ENCODE data around the gene TMEM52B. TPM values are rescaled to one million over a fixed set of nuclear protein-coding genes. Genes with fewer than 3 reads are reported as not detected.

Gene TMEM52B
- total and polyA plus RNA-seq, 4 donors: 0.83 to 2.3 (median 1.8) TPM

GRCh38 chr12:10205220-10205807, 26.5 kb downstream of the TMEM52B start:
- peaks cover 0 to 2% (median 0%) of the 10 kb centered on the region in 3 donors for H3K27me3 ChIP-seq (ENCODE audit: control insufficient read depth in 3 of 3, insufficient read depth in 3 of 3, low read length in 2 of 3)
- no peak overlapping the region for H3K9ac ChIP-seq (ENCODE audit: insufficient read depth in 1 of 2, low read length in 2 of 2)
- TF ChIP-seq, protein P1, sequence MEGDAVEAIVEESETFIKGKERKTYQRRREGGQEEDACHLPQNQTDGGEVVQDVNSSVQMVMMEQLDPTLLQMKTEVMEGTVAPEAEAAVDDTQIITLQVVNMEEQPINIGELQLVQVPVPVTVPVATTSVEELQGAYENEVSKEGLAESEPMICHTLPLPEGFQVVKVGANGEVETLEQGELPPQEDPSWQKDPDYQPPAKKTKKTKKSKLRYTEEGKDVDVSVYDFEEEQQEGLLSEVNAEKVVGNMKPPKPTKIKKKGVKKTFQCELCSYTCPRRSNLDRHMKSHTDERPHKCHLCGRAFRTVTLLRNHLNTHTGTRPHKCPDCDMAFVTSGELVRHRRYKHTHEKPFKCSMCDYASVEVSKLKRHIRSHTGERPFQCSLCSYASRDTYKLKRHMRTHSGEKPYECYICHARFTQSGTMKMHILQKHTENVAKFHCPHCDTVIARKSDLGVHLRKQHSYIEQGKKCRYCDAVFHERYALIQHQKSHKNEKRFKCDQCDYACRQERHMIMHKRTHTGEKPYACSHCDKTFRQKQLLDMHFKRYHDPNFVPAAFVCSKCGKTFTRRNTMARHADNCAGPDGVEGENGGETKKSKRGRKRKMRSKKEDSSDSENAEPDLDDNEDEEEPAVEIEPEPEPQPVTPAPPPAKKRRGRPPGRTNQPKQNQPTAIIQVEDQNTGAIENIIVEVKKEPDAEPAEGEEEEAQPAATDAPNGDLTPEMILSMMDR (IDR thresholded peaks at IDR 0.05; ENCODE audit: control extremely low read depth, extremely low read depth): no peak
- no peak overlapping the region for H3K4me3 ChIP-seq
- H3K27ac ChIP-seq (ENCODE audit: low read depth in 1 of 2, low read length in 1 of 2): no peak overlapping the region
- DNase-seq (no peak), ATAC-seq (ENCODE audit: insufficient read depth, low FRiP score) (no peak)
- no peaks in the 10 kb centered on the region for H3K9me3 ChIP-seq (ENCODE audit: control insufficient read depth in 4 of 4, insufficient read depth in 3 of 4, low read length in 3 of 4)
- no peaks in the 10 kb centered on the region for H3K4me1 ChIP-seq (ENCODE audit: control insufficient read depth in 5 of 5, insufficient read depth in 5 of 5, low read length in 5 of 5)
- 68 to 86% methylated on average over 3 of the region's 3 CpGs for whole genome bisulfite sequencing, 2 donors
- no peaks in the 10 kb centered on the region for H3K36me3 ChIP-seq (ENCODE audit: control insufficient read depth in 4 of 4, insufficient read depth in 4 of 4, low read length in 4 of 4)

- Histone ChIP-seq H3K27me3 (ENCODE audit: control insufficient read depth in 3 of 3, insufficient read depth in 3 of 3, low read length in 2 of 3) (peaks cover 0 to 2% (median 0%) of the 10 kb centered on the region in 3 donors), H3K9me3 (ENCODE audit: control insufficient read depth in 4 of 4, insufficient read depth in 3 of 4, low read length in 3 of 4) (no peaks in the 10 kb centered on the region), H3K4me3 (no peak overlapping the region), H3K9ac (ENCODE audit: insufficient read depth in 1 of 2, low read length in 2 of 2) (no peak overlapping the region), H3K27ac (ENCODE audit: low read depth in 1 of 2, low read length in 1 of 2) (no peak overlapping the region), H3K36me3 (ENCODE audit: control insufficient read depth in 4 of 4, insufficient read depth in 4 of 4, low read length in 4 of 4) (no peaks in the 10 kb centered on the region), H3K4me1 (ENCODE audit: control insufficient read depth in 5 of 5, insufficient read depth in 5 of 5, low read length in 5 of 5) (no peaks in the 10 kb centered on the region)
- WGBS, 2 donors: 26 to 31% methylated on average over 2 of the region's 2 CpGs
- no peak for DNase-seq
- no peak for ATAC-seq (ENCODE audit: insufficient read depth, low FRiP score)
- TF ChIP-seq, protein P1 (IDR thresholded peaks at IDR 0.05; ENCODE audit: control extremely low read depth, extremely low read depth): no peak
Measured at GRCh38 chr12:10207136-10207535, 28.3 kb downstream of the TMEM52B start.

GRCh38 chr12:10210225-10210624, 31.4 kb downstream of the TMEM52B start:
- 95 to 97% methylated on average over 15 of the region's 15 CpGs for WGBS, 2 donors
- DNase-seq (no peak), ATAC-seq (ENCODE audit: insufficient read depth, low FRiP score) (no peak)
- no peak overlapping the region for H3K4me3 ChIP-seq
- TF ChIP-seq, protein P1 (IDR thresholded peaks at IDR 0.05; ENCODE audit: control extremely low read depth, extremely low read depth): no peak
- no peaks in the 10 kb centered on the region for H3K36me3 ChIP-seq (ENCODE audit: control insufficient read depth in 4 of 4, insufficient read depth in 4 of 4, low read length in 4 of 4)
- no peak overlapping the region for H3K9ac ChIP-seq (ENCODE audit: insufficient read depth in 1 of 2, low read length in 2 of 2)
- H3K27me3 ChIP-seq (ENCODE audit: control insufficient read depth in 3 of 3, insufficient read depth in 3 of 3, low read length in 2 of 3): no peaks in the 10 kb centered on the region
- H3K9me3 ChIP-seq (ENCODE audit: control insufficient read depth in 4 of 4, insufficient read depth in 3 of 4, low read length in 3 of 4): no peaks in the 10 kb centered on the region
- H3K27ac ChIP-seq (ENCODE audit: low read depth in 1 of 2, low read length in 1 of 2): no peak overlapping the region
- peaks cover 0 to 16% (median 6%) of the 10 kb centered on the region in 5 donors for H3K4me1 ChIP-seq (ENCODE audit: control insufficient read depth in 5 of 5, insufficient read depth in 5 of 5, low read length in 5 of 5)
